Endothelial cell of hepatic sinusoid (primary cell): ENCODE data around the gene THSD7B.
"Not testable (repeated sequence)": the region's sequence is repeated elsewhere in the genome, so short reads cannot be mapped to it uniquely, and the experiment has no call there.

Experiments
- in situ Hi-C: cut with HindIII; loops from 2 replicates; pipeline ENCODE4 v1.10.0; 2017; ENCODE audit warnings: low sequenced_read_pairs

Gene THSD7B

GRCh38 chr2:137021763-137022162 lies 256.4 kb downstream of the THSD7B start:
- in situ Hi-C loops = no loop called here

- in situ Hi-C loops = no loop called here
Observed at GRCh38 chr2:137023205-137023604, 257.9 kb downstream of the THSD7B start.

DNA sequence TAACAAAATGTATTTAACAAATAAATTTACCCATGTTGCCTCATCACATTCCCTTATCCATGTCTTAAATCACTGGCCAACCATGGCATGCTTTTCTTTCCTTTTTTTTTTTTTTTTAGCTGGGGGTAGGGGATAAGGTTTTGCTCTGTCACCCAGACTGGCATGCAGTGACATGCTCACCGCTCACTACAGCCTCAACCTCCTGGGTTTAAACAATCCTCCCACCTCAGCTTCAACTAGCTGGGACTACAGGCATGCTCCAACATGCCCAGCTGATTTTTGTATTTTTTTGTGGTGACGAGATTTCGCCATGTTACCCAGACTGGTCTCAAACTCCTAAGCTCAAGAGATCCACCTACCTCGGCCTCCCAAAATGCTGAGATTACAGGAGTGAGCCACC lies 266.4 kb downstream of the THSD7B start:
- in situ Hi-C loops = no loop called here

DNA sequence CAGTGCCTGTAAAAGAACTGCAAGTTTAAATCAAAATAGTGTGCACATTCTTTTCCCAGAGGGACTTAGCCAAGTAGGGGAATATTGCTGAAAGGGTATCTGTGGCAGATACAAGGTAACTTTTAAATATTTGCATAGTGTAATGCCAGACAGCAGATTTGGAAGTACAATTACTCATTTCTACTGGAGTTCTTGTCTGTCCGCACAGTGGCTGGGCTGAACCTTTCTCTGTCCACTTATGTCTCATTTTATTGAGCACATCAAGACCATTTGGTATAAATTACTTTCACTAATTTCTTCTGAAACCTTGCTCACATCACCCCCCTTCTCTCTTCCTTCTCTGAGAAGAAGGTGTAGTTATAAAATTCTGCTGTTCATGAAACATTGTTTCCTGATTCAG lies 271.3 kb downstream of the THSD7B start:
- in situ Hi-C loops = no loop called here

GRCh38 chr2:137039482-137040152 lies 274.3 kb downstream of the THSD7B start:
- in situ Hi-C loops = loop anchor here (5.0 kb wide), 1 partner anchor 78 kb away; no protein-coding TSS in a partner anchor

DNA sequence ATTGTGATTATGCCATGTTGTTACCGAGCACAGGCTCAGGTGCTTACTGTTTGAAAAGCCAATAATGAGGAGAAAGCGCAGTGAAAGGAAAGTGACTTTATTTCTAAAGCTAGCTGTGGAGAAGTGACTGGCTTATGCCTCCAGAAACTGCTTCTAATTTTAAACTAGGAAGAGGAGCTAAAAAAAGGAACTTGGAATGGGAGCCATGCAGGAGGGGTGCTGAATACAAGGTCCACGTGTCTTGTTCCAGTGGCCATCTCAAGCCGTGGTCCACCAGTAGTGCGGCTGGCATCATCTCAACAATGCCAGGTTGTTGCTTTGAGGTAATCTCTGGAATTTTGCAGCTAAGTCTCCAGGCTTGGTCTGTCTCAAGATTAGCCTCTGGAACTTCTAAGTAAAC lies 282.0 kb downstream of the THSD7B start:
- in situ Hi-C loops = no loop called here

- in situ Hi-C loops = no loop called here
Observed at GRCh38 chr2:137048455-137048854, 283.1 kb downstream of the THSD7B start.

DNA sequence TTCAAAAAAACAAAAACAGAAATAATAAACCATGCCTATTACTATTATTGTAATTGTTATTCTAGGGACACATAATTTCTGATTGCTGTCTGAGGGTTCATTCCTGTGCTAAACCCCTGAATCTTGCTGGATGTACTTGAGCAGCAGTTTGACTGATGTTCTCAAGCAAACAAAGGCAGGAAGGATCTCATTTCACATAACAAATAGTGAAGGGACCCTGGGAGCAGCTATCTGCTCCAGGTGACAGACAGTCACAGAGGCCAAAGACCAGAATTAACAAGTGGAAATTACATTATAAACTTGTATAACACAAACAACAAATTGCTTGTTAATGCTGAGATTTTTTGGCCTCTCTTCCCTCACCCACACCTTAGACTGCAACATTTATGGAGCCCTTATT lies 284.2 kb downstream of the THSD7B start:
- in situ Hi-C loops = no loop called here

DNA sequence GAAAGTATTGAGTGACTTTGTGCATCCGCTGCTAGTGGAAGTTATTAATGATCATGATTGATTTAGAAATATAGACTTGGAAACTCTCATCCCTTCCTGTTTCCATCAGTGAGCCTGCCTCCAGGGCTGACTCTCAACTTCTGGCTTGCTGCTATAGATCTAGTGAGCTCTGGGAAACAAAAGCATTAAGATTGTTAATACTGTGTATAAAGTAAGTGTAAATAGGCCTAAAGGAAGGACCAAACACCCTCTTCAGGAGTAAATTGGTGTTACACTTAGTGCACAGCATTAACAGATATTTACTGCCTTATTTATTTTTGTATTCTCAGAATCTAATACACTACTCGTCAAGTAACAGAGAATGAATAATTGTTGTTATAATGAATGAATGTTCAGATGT lies 285.6 kb downstream of the THSD7B start:
- in situ Hi-C loops = no loop called here

DNA sequence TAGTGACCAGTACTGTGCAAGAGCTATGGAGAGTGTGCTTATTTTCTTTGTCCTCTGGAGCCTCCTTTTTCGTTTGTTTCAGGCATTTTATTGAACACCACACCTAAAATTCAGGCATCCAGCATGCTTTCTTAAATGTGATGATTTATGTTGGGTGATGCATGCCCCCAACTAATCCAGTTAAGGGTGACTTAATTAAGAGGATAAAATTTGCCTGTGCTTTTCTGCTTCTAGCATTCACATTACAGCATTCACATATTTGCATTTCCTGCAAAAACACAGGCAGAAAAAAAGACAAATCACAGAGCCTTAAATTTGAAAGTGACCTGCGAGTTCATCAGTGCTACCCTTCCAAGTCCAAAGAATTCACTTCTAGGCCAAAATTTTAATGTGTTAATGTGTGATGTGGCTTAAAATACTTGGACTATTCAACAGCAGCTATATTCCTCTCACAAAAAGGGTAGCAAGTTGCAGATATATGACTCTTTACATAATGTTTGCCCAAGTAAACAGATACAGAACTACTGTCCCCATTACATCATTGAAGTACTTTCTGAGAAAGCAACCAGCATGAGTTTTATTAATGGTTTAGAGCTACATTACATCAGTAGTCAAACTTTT lies 286.5 kb downstream of the THSD7B start:
- in situ Hi-C loops = no loop called here

DNA sequence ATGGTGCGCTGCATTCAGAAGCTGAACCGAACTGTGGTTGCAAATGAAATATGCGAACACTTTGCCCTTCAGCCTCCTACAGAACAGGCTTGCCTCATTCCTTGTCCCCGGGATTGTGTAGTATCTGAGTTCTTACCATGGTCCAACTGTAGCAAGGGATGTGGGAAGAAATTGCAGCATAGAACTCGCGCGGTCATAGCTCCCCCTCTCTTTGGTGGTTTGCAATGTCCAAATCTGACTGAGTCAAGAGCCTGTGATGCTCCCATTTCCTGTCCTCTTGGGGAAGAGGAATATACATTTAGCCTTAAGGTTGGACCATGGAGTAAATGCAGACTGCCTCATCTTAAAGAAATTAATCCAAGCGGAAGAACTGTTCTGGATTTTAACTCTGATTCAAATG lies 291.4 kb downstream of the THSD7B start:
- in situ Hi-C loops = no loop called here

GRCh38 chr2:137076111-137076765 lies 310.9 kb downstream of the THSD7B start:
- in situ Hi-C loops = not testable (repeated sequence)

- in situ Hi-C loops = no loop called here
Observed at GRCh38 chr2:137091704-137092103, 326.4 kb downstream of the THSD7B start.

DNA sequence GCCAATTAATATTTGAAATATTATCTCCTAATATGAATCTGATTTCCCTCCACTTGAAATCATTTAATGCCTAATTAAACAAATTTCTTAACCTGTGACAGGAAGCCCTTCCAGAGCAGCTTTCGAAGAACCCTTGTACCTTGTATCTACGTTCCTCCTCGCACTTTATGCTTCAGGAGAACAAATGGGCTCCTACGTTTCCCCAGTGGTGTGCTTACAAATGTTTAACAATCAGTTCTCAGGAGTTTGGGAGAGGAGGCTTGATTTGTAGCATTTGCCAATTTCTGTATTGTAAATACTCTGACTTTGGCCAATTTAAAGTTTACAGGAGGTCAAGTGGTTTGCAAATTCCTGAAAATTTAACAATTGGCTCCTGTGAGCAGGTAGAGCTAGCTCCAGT lies 327.8 kb downstream of the THSD7B start:
- in situ Hi-C loops = no loop called here

DNA sequence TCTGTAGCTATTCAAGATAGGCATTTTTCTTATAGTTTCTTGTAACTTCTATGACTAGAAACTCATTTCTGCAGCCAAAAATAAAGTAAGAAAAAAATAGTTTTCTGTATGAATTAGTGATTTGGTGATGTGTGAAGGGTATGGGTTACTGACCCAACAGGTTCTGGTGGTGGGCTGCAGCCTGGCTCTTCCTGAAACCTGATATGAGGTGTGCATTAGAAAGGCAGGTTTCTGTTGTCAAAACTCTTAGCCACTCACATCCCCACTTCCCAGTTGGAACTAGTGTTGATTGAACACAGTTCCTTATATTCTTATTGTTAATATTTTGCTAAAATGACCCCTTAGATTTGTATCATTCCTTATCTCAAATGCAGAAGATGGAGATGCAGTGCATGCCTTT lies 330.8 kb downstream of the THSD7B start:
- in situ Hi-C loops = no loop called here

GRCh38 chr2:137096693-137097092 lies 331.3 kb downstream of the THSD7B start:
- in situ Hi-C loops = no loop called here

- in situ Hi-C loops = not testable (repeated sequence)
Observed at GRCh38 chr2:137101814-137102213, 336.5 kb downstream of the THSD7B start.

DNA sequence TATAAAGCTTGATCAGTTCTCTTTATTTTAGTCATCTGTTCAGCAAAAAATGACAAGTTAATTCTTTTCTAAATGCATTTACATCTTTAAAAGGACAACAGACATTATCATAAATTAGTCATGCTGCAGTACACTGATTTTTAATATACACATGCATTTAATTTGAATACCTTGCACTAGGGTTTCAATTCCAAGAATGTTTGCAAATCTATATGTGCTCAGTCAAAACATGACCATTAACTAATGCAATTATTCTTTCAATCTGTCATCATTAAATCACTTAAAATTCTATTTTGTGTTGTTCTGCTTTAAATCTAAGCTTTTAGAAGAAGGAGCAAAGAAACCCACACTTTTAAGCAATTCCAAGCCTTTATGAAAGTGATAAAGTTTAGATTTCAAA lies 342.6 kb downstream of the THSD7B start:
- in situ Hi-C loops = no loop called here

- in situ Hi-C loops = no loop called here
Observed at GRCh38 chr2:137111896-137112295, 346.6 kb downstream of the THSD7B start.

- in situ Hi-C loops = loop anchor here (5.0 kb wide), 1 partner anchor 73 kb away; no protein-coding TSS in a partner anchor
Observed at GRCh38 chr2:137115081-137115794, 349.9 kb downstream of the THSD7B start.

DNA sequence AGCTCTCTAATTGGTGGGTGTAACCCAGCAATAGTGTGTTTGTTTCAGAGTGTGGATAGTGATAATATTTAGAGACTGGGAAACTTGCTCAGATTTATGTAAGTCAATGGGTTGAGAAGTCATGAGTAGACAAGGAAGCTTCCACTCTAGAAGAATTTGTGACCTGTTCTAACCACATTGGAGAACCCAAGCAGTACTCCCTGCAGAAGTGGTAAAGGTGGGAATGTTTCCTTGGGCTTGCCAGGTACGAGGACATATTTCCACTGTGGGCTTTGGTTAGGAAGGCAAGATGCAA lies 350.4 kb downstream of the THSD7B start:
- in situ Hi-C loops = loop anchor here (5.0 kb wide), 1 partner anchor 73 kb away; no protein-coding TSS in a partner anchor

DNA sequence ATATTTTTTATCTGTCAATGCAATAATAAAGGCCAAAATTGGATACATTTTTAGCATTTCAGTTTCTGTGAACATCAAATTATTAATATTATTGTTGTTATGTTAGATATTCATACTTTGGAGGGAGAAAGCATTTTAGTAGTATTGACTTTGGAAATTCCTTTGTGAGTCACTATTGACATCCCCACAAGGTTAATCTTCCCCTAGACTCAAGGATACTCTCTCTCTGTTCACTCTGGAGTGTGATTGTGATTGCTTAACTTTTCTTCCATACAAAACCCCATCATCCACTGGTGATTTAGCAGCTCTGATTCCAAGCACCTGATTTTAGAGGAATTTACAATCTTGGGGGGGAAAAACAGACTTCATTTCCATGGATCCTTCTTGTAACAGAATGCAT lies 352.0 kb downstream of the THSD7B start:
- in situ Hi-C loops = loop anchor here (5.0 kb wide), 1 partner anchor 75 kb away; no protein-coding TSS in a partner anchor
